Natural killer cell (primary cell): ENCODE data around the gene BDNF. TPM values are rescaled to one million over a fixed set of nuclear protein-coding genes. Genes with fewer than 3 reads are reported as not detected.

Source experiments
- ATAC-seq, 3 donors: fragments of 150-1000 bp in 2 of 3; fragments of 200-7000 bp in 1 of 3; cut with Tn5 transposase; 1 replicate in 1 of 3; 2 replicates in 2 of 3; pipeline ENCODE4 v1.10.0; 2021; ENCODE audit warnings: mild to moderate bottlenecking in 2 of 3, moderate library complexity in 2 of 3
- DNase-seq, 2 donors: peaks; one replicate each; pipeline versions ENCODE4 v3.0.0 to v3.0.0-alpha.2; 2013 to 2021; ENCODE audit warnings: mixed read lengths in 1 of 2
- H3K27ac ChIP-seq: one replicate; pipeline ENCODE4 v1.5.1; 2013; ENCODE audit warnings: mild to moderate bottlenecking, low read length
- H3K27me3 ChIP-seq: one replicate; pipeline ENCODE4 v1.6.1; 2013; ENCODE audit warnings: low read length; ENCODE audit not compliant: control insufficient read depth, insufficient read depth
- H3K36me3 ChIP-seq: one replicate; pipeline ENCODE4 v1.6.1; 2013; ENCODE audit warnings: low read length; ENCODE audit not compliant: control insufficient read depth, insufficient read depth
- H3K4me1 ChIP-seq: one replicate; pipeline ENCODE4 v1.6.1; 2013; ENCODE audit warnings: low read length; ENCODE audit not compliant: control insufficient read depth, insufficient read depth
- H3K4me3 ChIP-seq: one replicate; pipeline ENCODE4 v1.5.1; 2013; ENCODE audit warnings: low read length
- H3K9me3 ChIP-seq: one replicate; pipeline ENCODE4 v1.6.1; 2013; ENCODE audit warnings: low read length; ENCODE audit not compliant: control insufficient read depth, insufficient read depth
- H3K27ac Mint-ChIP-seq, 2 donors: one replicate each; pipeline ENCODE4 v1.8.0; 2022; ENCODE audit warnings: mild to moderate bottlenecking in 2 of 2, mixed read lengths in 2 of 2, moderate library complexity in 1 of 2
- H3K27me3 Mint-ChIP-seq, 2 donors: one replicate each; pipeline ENCODE4 v1.8.0; 2022; ENCODE audit warnings: low read depth in 2 of 2, mixed read lengths in 2 of 2
- H3K36me3 Mint-ChIP-seq: one replicate; pipeline ENCODE4 v1.8.0; 2022; ENCODE audit warnings: mixed read lengths
- H3K4me1 Mint-ChIP-seq, 2 donors: one replicate each; pipeline ENCODE4 v1.8.0; 2022; ENCODE audit warnings: mixed read lengths in 2 of 2
- H3K4me3 Mint-ChIP-seq: one replicate; pipeline ENCODE4 v1.8.0; 2022; ENCODE audit warnings: mild to moderate bottlenecking, moderate library complexity, mixed read lengths
- H3K9me3 Mint-ChIP-seq, 2 donors: one replicate each; pipeline ENCODE4 v1.8.0; 2022; ENCODE audit warnings: mixed read lengths in 2 of 2
- CTCF ChIP-seq: fragments of 200-600 bp; IDR thresholded peaks from one replicate; pipeline ENCODE4 v1.8.0; 2022; ENCODE audit warnings: antibody characterized with exemption
- WGBS: methylation state at CpG from one replicate; pipeline ENCODE4 v1.1.7; 2013; ENCODE audit warnings: missing lambda C conversion rate; ENCODE audit not compliant: insufficient coverage; 5-methylcytosine and 5-hydroxymethylcytosine counted together
- intact Hi-C: fragments of 100-400 bp; cut with micrococcal nuclease; formaldehyde crosslinking; loops from one replicate; pipeline ENCODE4 v1.14.2; 2022
- total RNA-seq, 4 donors: library from RNA; stranded (reverse); fragments of 120-200 nt in 1 of 4; gene quantifications; one replicate each; pipeline versions ENCODE4 v1.2.3 to v1.2.4, GENCODE V29; 2013 to 2022

The BDNF gene
- total RNA-seq, 3 donors from 2014 or later (not counting 1 experiment from before 2014, with no cell fraction given) = not detected

GRCh38 chr11:27656320-27656719 is 43.9 kb downstream of the BDNF start:
- H3K9me3 ChIP-seq = no peaks in the 10 kb centered on the region
- H3K27me3 ChIP-seq = no peaks in the 10 kb centered on the region
- peaks cover 7% of the 10 kb centered on the region for H3K36me3 Mint-ChIP-seq
- H3K27ac Mint-ChIP-seq = no peak overlapping the region
- no peaks in the 10 kb centered on the region for H3K4me1 ChIP-seq
- H3K4me1 Mint-ChIP-seq = no peaks in the 10 kb centered on the region
- ATAC-seq (no peak), DNase-seq (no peak)
- no peaks in the 10 kb centered on the region for H3K27me3 Mint-ChIP-seq
- no peak overlapping the region for H3K4me3 Mint-ChIP-seq
- intact Hi-C loops = no loop called here
- no peak overlapping the region for H3K27ac ChIP-seq
- H3K9me3 Mint-ChIP-seq = peaks cover 6 to 8% of the 10 kb centered on the region in 2 donors
- no peak for TF ChIP-seq CTCF
- H3K4me3 ChIP-seq = no peak overlapping the region
- 83% methylated on average over 6 of the region's 6 CpGs for WGBS
- H3K36me3 ChIP-seq = no peaks in the 10 kb centered on the region

GRCh38 chr11:27653990-27654758 is 46.1 kb downstream of the BDNF start:
- peaks cover 7% of the 10 kb centered on the region for H3K36me3 Mint-ChIP-seq
- H3K9me3 ChIP-seq = no peaks in the 10 kb centered on the region
- H3K4me1 Mint-ChIP-seq = no peaks in the 10 kb centered on the region
- no peaks in the 10 kb centered on the region for H3K36me3 ChIP-seq
- H3K4me1 ChIP-seq = no peaks in the 10 kb centered on the region
- no peaks in the 10 kb centered on the region for H3K27me3 ChIP-seq
- H3K27ac ChIP-seq = no peak overlapping the region
- TF ChIP-seq CTCF = no peak
- WGBS = 84% methylated on average over 3 of the region's 8 CpGs
- H3K9me3 Mint-ChIP-seq = peaks cover 4 to 8% of the 10 kb centered on the region in 2 donors
- no peaks in the 10 kb centered on the region for H3K27me3 Mint-ChIP-seq
- H3K27ac Mint-ChIP-seq = no peak overlapping the region
- DNase-seq (no peak), ATAC-seq (no peak)
- H3K4me3 ChIP-seq = no peak overlapping the region
- intact Hi-C loops = no loop called here
- no peak overlapping the region for H3K4me3 Mint-ChIP-seq

- Histone ChIP-seq H3K4me3 (no peak overlapping the region), H3K36me3 (no peaks in the 10 kb centered on the region), H3K27ac (no peak overlapping the region), H3K9me3 (no peaks in the 10 kb centered on the region), H3K27me3 (no peaks in the 10 kb centered on the region), H3K4me1 (no peaks in the 10 kb centered on the region)
- TF ChIP-seq CTCF = no peak
- no peak for DNase-seq
- no peak for ATAC-seq
- H3K36me3 Mint-ChIP-seq = no peaks in the 10 kb centered on the region
- intact Hi-C loops = no loop called here
- H3K27ac Mint-ChIP-seq = no peak overlapping the region
- H3K4me1 Mint-ChIP-seq = no peaks in the 10 kb centered on the region
- no peaks in the 10 kb centered on the region for H3K27me3 Mint-ChIP-seq
- H3K9me3 Mint-ChIP-seq = peaks cover 0 to 2% of the 10 kb centered on the region in 2 donors
- no peak overlapping the region for H3K4me3 Mint-ChIP-seq
These were observed 48.5 kb downstream of the BDNF start for GRCh38 chr11:27651711-27652110.

GRCh38 chr11:27650988-27651387 is 49.3 kb downstream of the BDNF start:
- TF ChIP-seq CTCF = no peak
- no peaks in the 10 kb centered on the region for H3K36me3 Mint-ChIP-seq
- H3K27ac Mint-ChIP-seq = no peak overlapping the region
- Histone ChIP-seq H3K36me3 (no peaks in the 10 kb centered on the region), H3K9me3 (no peaks in the 10 kb centered on the region), H3K27me3 (no peaks in the 10 kb centered on the region), H3K4me1 (no peaks in the 10 kb centered on the region), H3K27ac (no peak overlapping the region), H3K4me3 (no peak overlapping the region)
- DNase-seq (no peak), ATAC-seq (no peak)
- no peak overlapping the region for H3K4me3 Mint-ChIP-seq
- no peaks in the 10 kb centered on the region for H3K27me3 Mint-ChIP-seq
- 77% methylated on average over 4 of the region's 4 CpGs for WGBS
- H3K9me3 Mint-ChIP-seq = peaks cover 0 to 2% of the 10 kb centered on the region in 2 donors
- intact Hi-C loops = no loop called here
- H3K4me1 Mint-ChIP-seq = no peaks in the 10 kb centered on the region
